OCI-LY1 (cell line): ENCODE measurements around the gene KRTAP10-10.

Source experiments
- H2AFZ ChIP-seq: fragments of 200-600 bp; sonication (generic), shearing (Covaris generic); 2 replicates; pipeline ENCODE4 v1.6.0; 2014; ENCODE audit warnings: antibody characterized with exemption, mild to moderate bottlenecking, low read length
- H3F3A ChIP-seq: fragments of 200-600 bp; sonication (generic), shearing (Covaris generic); 2 replicates; pipeline ENCODE4 v1.6.0; 2014; ENCODE audit warnings: mild to moderate bottlenecking, antibody characterized with exemption, low read length, moderate library complexity; ENCODE audit not compliant: insufficient read depth
- H3K27ac ChIP-seq: fragments of 200-600 bp; sonication (generic); 2 replicates; pipeline ENCODE4 v1.5.1; 2014; ENCODE audit warnings: low read length, mixed run types, mild to moderate bottlenecking, low read depth; ENCODE audit not compliant: poor library complexity, severe bottlenecking
- H3K27me3 ChIP-seq: fragments of 200-600 bp; sonication (generic); 2 replicates; pipeline ENCODE4 v1.6.0; 2014; ENCODE audit warnings: antibody characterized with exemption, mild to moderate bottlenecking, low read length, moderate library complexity; ENCODE audit not compliant: insufficient read depth
- H3K36me3 ChIP-seq: fragments of 200-600 bp; sonication (generic); 2 replicates; pipeline ENCODE4 v1.6.1; 2014; ENCODE audit warnings: mild to moderate bottlenecking, antibody characterized with exemption, low read length, moderate library complexity, mixed read lengths; ENCODE audit not compliant: insufficient read depth
- H3K4me1 ChIP-seq: fragments of 200-600 bp; sonication (generic); 2 replicates; pipeline ENCODE4 v1.5.1; 2014; ENCODE audit warnings: mild to moderate bottlenecking, low read length, moderate library complexity; ENCODE audit not compliant: insufficient read depth, severe bottlenecking
- H3K4me2 ChIP-seq: fragments of 200-600 bp; sonication (generic), shearing (Covaris generic); 2 replicates; pipeline ENCODE4 v1.6.1; 2014; ENCODE audit warnings: low read length
- H3K4me3 ChIP-seq: fragments of 200-600 bp; sonication (generic); 2 replicates; pipeline ENCODE4 v1.5.1; 2014; ENCODE audit warnings: low read length, low read depth, mild to moderate bottlenecking, mixed read lengths; ENCODE audit not compliant: poor library complexity, severe bottlenecking
- H3K79me2 ChIP-seq: fragments of 200-600 bp; shearing (Covaris generic); 2 replicates; pipeline ENCODE4 v1.6.1; 2016; ENCODE audit warnings: mixed run types, low read length, mixed read lengths; ENCODE audit not compliant: insufficient read depth
- H3K9ac ChIP-seq: fragments of 200-600 bp; sonication (generic), shearing (Covaris generic); 2 replicates; pipeline ENCODE4 v1.6.1; 2014; ENCODE audit warnings: mild to moderate bottlenecking, low read length, mixed read lengths
- H3K9me2 ChIP-seq: fragments of 200-600 bp; sonication (generic), shearing (Covaris generic); 2 replicates; pipeline ENCODE4 v1.6.1; 2014; ENCODE audit warnings: low read depth, mild to moderate bottlenecking, low read length, mixed read lengths
- H3K9me3 ChIP-seq: fragments of 200-600 bp; shearing (Covaris generic); 2 replicates; pipeline ENCODE4 v1.6.1; 2014; ENCODE audit warnings: low read length, mixed read lengths
- H4K20me1 ChIP-seq: fragments of 200-600 bp; sonication (generic), shearing (Covaris generic); 2 replicates; pipeline ENCODE4 v1.6.0; 2016; ENCODE audit warnings: mild to moderate bottlenecking, low read length; ENCODE audit not compliant: insufficient read depth
- CTCF ChIP-seq: fragments of 200-600 bp; sonication (generic), shearing (Covaris generic); IDR thresholded peaks from 2 replicates; pipeline ENCODE4 v1.5.1; 2017; ENCODE audit warnings: mild to moderate bottlenecking, antibody characterized with exemption, low read length, moderate library complexity, mixed read lengths
- EZH2 ChIP-seq: fragments of 200-600 bp; sonication (generic), shearing (Covaris generic); IDR thresholded peaks from 2 replicates; pipeline ENCODE4 v1.8.0; 2017; ENCODE audit warnings: borderline replicate concordance, mixed run types, mild to moderate bottlenecking, antibody characterized with exemption, low read length, moderate library complexity, mixed read lengths

Gene KRTAP10-10

DNA sequence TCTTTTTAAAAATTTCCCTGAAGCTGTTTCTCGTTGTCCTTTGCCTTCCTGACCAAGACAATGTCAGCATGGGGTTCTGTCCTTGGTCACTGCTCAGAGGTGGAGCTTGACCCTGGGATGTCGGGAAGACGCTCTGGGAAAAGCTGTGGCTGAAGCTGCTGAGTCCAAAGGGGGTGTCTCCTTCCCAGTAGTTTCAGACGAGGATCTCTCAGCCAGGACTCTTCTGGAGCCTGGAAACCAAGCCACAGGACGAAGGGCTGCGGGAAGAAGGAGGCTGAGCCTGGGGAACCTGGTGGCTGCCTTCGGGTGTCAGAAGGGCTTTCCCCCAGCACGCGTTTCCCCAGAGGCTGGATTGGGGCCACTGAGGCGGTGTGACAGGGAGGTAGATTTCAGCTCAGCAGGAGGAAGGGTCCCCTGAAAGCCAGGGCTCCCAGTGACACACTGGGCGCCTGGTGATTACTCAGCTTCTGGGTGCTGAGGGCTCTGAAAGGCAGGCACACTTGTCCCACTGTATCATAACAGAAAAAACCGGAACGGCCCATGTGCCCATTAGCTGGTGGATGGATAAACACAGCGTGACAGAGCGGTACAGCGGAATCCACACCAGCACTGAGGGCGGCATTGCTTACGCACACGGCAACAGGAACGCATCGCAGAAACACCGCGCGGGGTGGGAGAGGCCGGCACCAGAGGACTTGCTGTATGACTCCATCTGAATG lies 49.8 kb downstream of the KRTAP10-10 start:
- H3K27me3 ChIP-seq, result peaks cover 8% of the 10 kb centered on the region; the same call in 1 of the 2 replicates
- H3K79me2 ChIP-seq, result no peaks in the 10 kb centered on the region
- H3K27ac ChIP-seq, result no peak overlapping the region

DNA sequence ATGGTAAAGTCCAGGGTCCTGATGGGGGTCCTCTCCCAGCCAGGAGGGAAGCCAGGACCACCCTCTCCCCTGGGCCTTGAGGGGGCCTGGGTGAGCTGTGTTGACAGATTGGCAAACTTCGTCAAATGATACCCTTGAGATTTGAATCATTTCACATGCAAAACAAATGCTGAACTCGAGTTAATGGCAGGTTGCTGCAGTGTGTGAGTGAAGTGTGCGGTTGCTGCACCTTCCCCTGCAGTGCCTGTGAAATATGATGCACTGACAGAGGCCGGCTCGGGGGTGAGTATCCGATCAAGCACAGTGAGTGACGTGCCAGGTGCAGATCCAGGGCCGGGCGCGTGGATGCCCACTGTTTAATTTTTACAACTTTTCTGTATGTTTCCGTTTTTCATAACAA lies 50.5 kb downstream of the KRTAP10-10 start:
- H3K36me3 ChIP-seq, result no peaks in the 10 kb centered on the region
- H3K27ac ChIP-seq, result no peak overlapping the region
- TF ChIP-seq EZH2 (no peak), CTCF (no peak)

More for the DNA sequence above, 49.8 kb downstream of the KRTAP10-10 start:
- Histone ChIP-seq H3K9me2 (no peaks in the 10 kb centered on the region), H3K4me3 (no peak overlapping the region), H3K36me3 (no peaks in the 10 kb centered on the region), H3K9ac (no peak overlapping the region), H3K4me2 (no peak overlapping the region), H3K9me3 (no peaks in the 10 kb centered on the region), H3K4me1 (no peaks in the 10 kb centered on the region), H4K20me1 (no peaks in the 10 kb centered on the region), H2AFZ (no peak overlapping the region), H3F3A (no peaks in the 10 kb centered on the region)
- TF ChIP-seq CTCF, result no peak

More for the DNA sequence above, 50.5 kb downstream of the KRTAP10-10 start:
- Histone ChIP-seq H2AFZ (no peak overlapping the region), H3K27me3 (peaks cover 8% of the 10 kb centered on the region; the same call in 1 of the 2 replicates), H4K20me1 (no peaks in the 10 kb centered on the region), H3F3A (no peaks in the 10 kb centered on the region), H3K4me3 (no peak overlapping the region), H3K9me3 (peaks cover 3% of the 10 kb centered on the region; the same call in 1 of the 2 replicates), H3K9ac (no peak overlapping the region), H3K9me2 (no peaks in the 10 kb centered on the region), H3K4me2 (no peak overlapping the region), H3K4me1 (no peaks in the 10 kb centered on the region), H3K79me2 (no peaks in the 10 kb centered on the region)
